GM23338 (cell line): ENCODE results near the gene ME1. TPM values are rescaled to one million over a fixed set of nuclear protein-coding genes. Genes with fewer than 3 reads are reported as not detected.

Experiments
- ATAC-seq: fragments of 200-7000 bp; cut with Tn5 transposase; 3 replicates; pipeline ENCODE4 v1.9.1; 2020
- DNase-seq: peaks from one replicate; pipeline ENCODE4 v3.0.0-alpha.2; 2015; ENCODE audit warnings: low spot score
- H2AFZ ChIP-seq: fragments of 200-600 bp; sonication (generic); 2 replicates; pipeline ENCODE4 v1.8.0; 2016; ENCODE audit warnings: antibody characterized with exemption, mild to moderate bottlenecking, moderate library complexity
- H3F3A ChIP-seq: fragments of 200-600 bp; sonication (generic); replicated peaks from 2 replicates; pipeline ENCODE4 v1.8.0; 2017; ENCODE audit warnings: antibody characterized with exemption, mixed run types, low read depth
- H3K27ac ChIP-seq: fragments of 200-600 bp; sonication (generic); 2 replicates; pipeline ENCODE4 v1.6.1; 2016; ENCODE audit warnings: low read depth
- H3K27me3 ChIP-seq: fragments of 200-600 bp; sonication (generic); 2 replicates; pipeline ENCODE4 v1.8.0; 2016; ENCODE audit warnings: mild to moderate bottlenecking, mixed run types, moderate library complexity; ENCODE audit not compliant: insufficient read depth
- H3K36me3 ChIP-seq: fragments of 200-600 bp; sonication (generic); 2 replicates; pipeline ENCODE4 v1.8.0; 2016; ENCODE audit warnings: mild to moderate bottlenecking; ENCODE audit not compliant: insufficient read depth
- H3K4me1 ChIP-seq: fragments of 200-600 bp; sonication (generic); 2 replicates; pipeline ENCODE4 v1.8.0; 2016; ENCODE audit warnings: mild to moderate bottlenecking, moderate library complexity; ENCODE audit not compliant: insufficient read depth
- H3K4me2 ChIP-seq: fragments of 200-600 bp; sonication (generic); 2 replicates; pipeline ENCODE4 v1.7.1; 2017; ENCODE audit warnings: mixed run types
- H3K4me3 ChIP-seq: fragments of 200-600 bp; sonication (generic); 2 replicates; pipeline ENCODE4 v1.6.1; 2016; ENCODE audit warnings: mixed run types
- H3K79me2 ChIP-seq: fragments of 200-600 bp; sonication (generic); replicated peaks from 2 replicates; pipeline ENCODE4 v1.8.0; 2017; ENCODE audit warnings: mild to moderate bottlenecking; ENCODE audit not compliant: insufficient read depth
- H3K9me2 ChIP-seq: fragments of 200-600 bp; sonication (generic); 2 replicates; pipeline ENCODE4 v1.8.0; 2017; ENCODE audit not compliant: insufficient read depth
- H4K20me1 ChIP-seq: fragments of 200-600 bp; sonication (generic); replicated peaks from 2 replicates; pipeline ENCODE4 v1.8.0; 2017; ENCODE audit warnings: mild to moderate bottlenecking; ENCODE audit not compliant: insufficient read depth
- H3K27ac Mint-ChIP-seq: 2 replicates; pipeline ENCODE4 v1.8.0; 2020; ENCODE audit warnings: inconsistent platforms, mild to moderate bottlenecking, moderate library complexity, mixed read lengths
- H3K27me3 Mint-ChIP-seq: 3 replicates; pipeline ENCODE4 v1.8.0; 2022; ENCODE audit warnings: low read depth, mild to moderate bottlenecking, moderate library complexity, mixed read lengths, inconsistent platforms; ENCODE audit not compliant: insufficient read depth, poor library complexity
- H3K36me3 Mint-ChIP-seq: 3 replicates; pipeline ENCODE4 v1.8.0; 2021; ENCODE audit warnings: low read depth, mild to moderate bottlenecking, inconsistent platforms, moderate library complexity, mixed read lengths
- H3K4me1 Mint-ChIP-seq: 3 replicates; pipeline ENCODE4 v1.8.0; 2020; ENCODE audit warnings: mild to moderate bottlenecking, inconsistent platforms, mixed read lengths
- H3K4me3 Mint-ChIP-seq: 3 replicates; pipeline ENCODE4 v1.8.0; 2021; ENCODE audit warnings: moderate library complexity, mild to moderate bottlenecking, inconsistent platforms, mixed read lengths
- H3K9me3 Mint-ChIP-seq: 3 replicates; pipeline ENCODE4 v1.8.0; 2020; ENCODE audit warnings: moderate library complexity, mild to moderate bottlenecking, inconsistent platforms, mixed read lengths
- CREB1 ChIP-seq: fragments of 250-450 bp; sonication (Bioruptor Pico); IDR thresholded peaks from 2 replicates; pipeline ENCODE4 v1.5.0; 2020; ENCODE audit warnings: low read depth, mild to moderate bottlenecking, moderate library complexity
- EZH2 ChIP-seq: fragments of 200-600 bp; sonication (generic); IDR thresholded peaks from one replicate; pipeline ENCODE4 v1.8.0; 2017; ENCODE audit warnings: antibody characterized with exemption, mild to moderate bottlenecking, low read depth; ENCODE audit not compliant: unreplicated experiment
- EZH2phosphoT487 ChIP-seq: fragments of 200-600 bp; sonication (generic); IDR thresholded peaks from one replicate; pipeline ENCODE4 v1.8.1; 2018; ENCODE audit warnings: antibody characterized with exemption; ENCODE audit not compliant: unreplicated experiment
- JUNB ChIP-seq: IDR thresholded peaks from one replicate; pipeline ENCODE4 v1.6.1; 2016; ENCODE audit warnings: antibody characterized with exemption; ENCODE audit not compliant: unreplicated experiment
- NANOG ChIP-seq: IDR thresholded peaks from 2 replicates; pipeline ENCODE4 v1.6.1; 2016; ENCODE audit warnings: antibody characterized with exemption, borderline replicate concordance
- POLR2AphosphoS5 ChIP-seq: IDR thresholded peaks from 2 replicates; pipeline ENCODE4 v1.6.1; 2016; ENCODE audit warnings: antibody characterized with exemption, low read depth
- REST ChIP-seq: IDR thresholded peaks from one replicate; pipeline ENCODE4 v1.6.1; 2018; ENCODE audit warnings: antibody characterized with exemption; ENCODE audit not compliant: unreplicated experiment
- STAT1 ChIP-seq: IDR thresholded peaks from one replicate; pipeline ENCODE4 v1.6.1; 2016; ENCODE audit warnings: antibody characterized with exemption; ENCODE audit not compliant: unreplicated experiment
- ZNF114 ChIP-seq: fragments of 250-450 bp; sonication (Bioruptor Pico); IDR thresholded peaks from 2 replicates; pipeline ENCODE4 v1.5.0; 2020; ENCODE audit warnings: mild to moderate bottlenecking, moderate library complexity
- ZNF331 ChIP-seq: fragments of 250-450 bp; sonication (Bioruptor Pico); IDR thresholded peaks from 2 replicates; pipeline ENCODE4 v1.5.0; 2020; ENCODE audit warnings: low read depth, mild to moderate bottlenecking, moderate library complexity
- ZNF462 ChIP-seq: fragments of 250-450 bp; sonication (Bioruptor Pico); IDR thresholded peaks from 2 replicates; pipeline ENCODE4 v1.5.0; 2020; ENCODE audit warnings: mild to moderate bottlenecking, moderate library complexity
- polyA plus RNA-seq: library from polyadenylated mRNA; unstranded; fragments of >200 nt; fragmentation: Nextera tagmentation; extraction: Ambion mirVana; gene quantifications from 2 replicates; pipeline ENCODE4 v1.2.1, GENCODE V29; 2016
- total RNA-seq: library from RNA; depleted of rRNA; stranded (reverse); fragments of >200 nt; shearing (Covaris generic); gene quantifications from 2 replicates; pipeline ENCODE4 v1.2.3, GENCODE V29; 2014
- TF ChIP-seq, protein P1 (sequence below), 2 experiments: fragments of 200-600 bp in 1 of 2; sonication (generic) in 1 of 2; conservative IDR thresholded peaks; 2 replicates each; pipeline versions ENCODE4 v1.5.1 to v1.6.1; 2016 to 2017; ENCODE audit warnings: antibody characterized with exemption in 2 of 2, low read depth in 2 of 2, mild to moderate bottlenecking in 2 of 2, moderate library complexity in 1 of 2
- TF ChIP-seq, protein P2 (sequence below): IDR thresholded peaks from 2 replicates; pipeline ENCODE4 v1.6.1; 2016; ENCODE audit warnings: antibody characterized with exemption

The ME1 gene
- total and polyA plus RNA-seq, 2 experiments from 2014 or later, result 6.4 to 8.0 TPM

DNA sequence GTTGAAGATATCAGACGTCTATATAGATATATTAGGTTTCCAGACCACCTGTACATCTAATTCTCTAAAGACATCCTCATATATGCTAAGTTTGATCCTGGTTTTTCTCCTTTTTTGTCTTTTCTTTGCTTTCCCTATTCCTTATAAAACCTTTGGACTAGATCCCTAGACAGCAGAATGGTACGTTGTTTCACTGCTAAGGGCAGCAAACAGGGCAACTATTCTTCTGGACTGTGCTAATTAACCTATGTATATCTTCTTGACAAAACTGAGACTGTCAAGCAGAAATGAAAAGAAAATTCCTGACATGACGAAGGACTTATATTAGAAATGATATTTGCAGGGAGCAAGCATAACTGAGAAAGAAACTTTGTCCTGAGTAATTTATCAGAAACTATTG lies 19.1 kb downstream of the ME1 start:
- Histone ChIP-seq H3K4me2 (no peak overlapping the region), H3K9me2 (no peaks in the 10 kb centered on the region), H2AFZ (no peak overlapping the region), H3K79me2 (peaks cover 6% of the 10 kb centered on the region), H4K20me1 (no peaks in the 10 kb centered on the region), H3K4me1 (no peaks in the 10 kb centered on the region), H3K36me3 (no peaks in the 10 kb centered on the region), H3K4me3 (no peak overlapping the region), H3K27me3 (no peaks in the 10 kb centered on the region), H3F3A (no peaks in the 10 kb centered on the region), H3K27ac (no peak overlapping the region)
- no peaks in the 10 kb centered on the region for H3K4me1 Mint-ChIP-seq
- H3K4me3 Mint-ChIP-seq, result no peak overlapping the region
- H3K36me3 Mint-ChIP-seq, result peaks cover 3% of the 10 kb centered on the region; the same call in 2 of the 3 replicates
- TF ChIP-seq, protein P1, sequence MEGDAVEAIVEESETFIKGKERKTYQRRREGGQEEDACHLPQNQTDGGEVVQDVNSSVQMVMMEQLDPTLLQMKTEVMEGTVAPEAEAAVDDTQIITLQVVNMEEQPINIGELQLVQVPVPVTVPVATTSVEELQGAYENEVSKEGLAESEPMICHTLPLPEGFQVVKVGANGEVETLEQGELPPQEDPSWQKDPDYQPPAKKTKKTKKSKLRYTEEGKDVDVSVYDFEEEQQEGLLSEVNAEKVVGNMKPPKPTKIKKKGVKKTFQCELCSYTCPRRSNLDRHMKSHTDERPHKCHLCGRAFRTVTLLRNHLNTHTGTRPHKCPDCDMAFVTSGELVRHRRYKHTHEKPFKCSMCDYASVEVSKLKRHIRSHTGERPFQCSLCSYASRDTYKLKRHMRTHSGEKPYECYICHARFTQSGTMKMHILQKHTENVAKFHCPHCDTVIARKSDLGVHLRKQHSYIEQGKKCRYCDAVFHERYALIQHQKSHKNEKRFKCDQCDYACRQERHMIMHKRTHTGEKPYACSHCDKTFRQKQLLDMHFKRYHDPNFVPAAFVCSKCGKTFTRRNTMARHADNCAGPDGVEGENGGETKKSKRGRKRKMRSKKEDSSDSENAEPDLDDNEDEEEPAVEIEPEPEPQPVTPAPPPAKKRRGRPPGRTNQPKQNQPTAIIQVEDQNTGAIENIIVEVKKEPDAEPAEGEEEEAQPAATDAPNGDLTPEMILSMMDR (conservative IDR thresholded peaks at IDR 0.05; ENCODE audit: low read depth in 2 of 2), result no peak
- TF ChIP-seq ZNF114 (CRISPR knock-in tag) (no peak), NANOG (no peak), ZNF462 (CRISPR knock-in tag) (no peak), EZH2phosphoT487 (no peak), CREB1 (CRISPR knock-in tag) (no peak), STAT1 (no peak), REST (no peak), POLR2AphosphoS5 (no peak), ZNF331 (CRISPR knock-in tag) (no peak), JUNB (no peak), EZH2 (no peak)
- TF ChIP-seq, protein P2, sequence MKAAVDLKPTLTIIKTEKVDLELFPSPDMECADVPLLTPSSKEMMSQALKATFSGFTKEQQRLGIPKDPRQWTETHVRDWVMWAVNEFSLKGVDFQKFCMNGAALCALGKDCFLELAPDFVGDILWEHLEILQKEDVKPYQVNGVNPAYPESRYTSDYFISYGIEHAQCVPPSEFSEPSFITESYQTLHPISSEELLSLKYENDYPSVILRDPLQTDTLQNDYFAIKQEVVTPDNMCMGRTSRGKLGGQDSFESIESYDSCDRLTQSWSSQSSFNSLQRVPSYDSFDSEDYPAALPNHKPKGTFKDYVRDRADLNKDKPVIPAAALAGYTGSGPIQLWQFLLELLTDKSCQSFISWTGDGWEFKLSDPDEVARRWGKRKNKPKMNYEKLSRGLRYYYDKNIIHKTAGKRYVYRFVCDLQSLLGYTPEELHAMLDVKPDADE, result no peak
- peaks cover 3% of the 10 kb centered on the region; the same call in 1 of the 3 replicates for H3K9me3 Mint-ChIP-seq
- H3K27me3 Mint-ChIP-seq, result peaks cover 4% of the 10 kb centered on the region
- ATAC-seq, result no peak
- DNase-seq, result no peak
- H3K27ac Mint-ChIP-seq, result no peak overlapping the region
